ENCODE measurements around the gene HIRA.

HIRA gene

GRCh38 chr22:19351604-19352003, 79.9 kb downstream of the HIRA start:
- no peak for DNase-seq
- peaks cover 6% of the 10 kb centered on the region; the same call in 1 of the 2 replicates for H4K20me1 ChIP-seq (ENCODE audit: insufficient read depth, low read length)
- no peak for TF ChIP-seq EZH2 (IDR thresholded peaks at IDR 0.05; ENCODE audit: borderline replicate concordance, low read depth, low read length, severe bottlenecking)
- no peaks in the 10 kb centered on the region for H3K4me1 ChIP-seq (ENCODE audit: insufficient read depth, low read length)
- no peak overlapping the region for H3K4me3 ChIP-seq (ENCODE audit: low read depth in 1 of 2, low read length in 2 of 2)
- no peaks in the 10 kb centered on the region for H3K9me3 ChIP-seq (ENCODE audit: insufficient read depth, low read length, severe bottlenecking)
- H3K4me2 ChIP-seq (ENCODE audit: insufficient read depth, low read length) = no peak overlapping the region
- ATAC-seq (ENCODE audit: insufficient read depth, low read depth) = no peak
- no peak overlapping the region for H3K27ac ChIP-seq (ENCODE audit: low read length)
- H2AFZ ChIP-seq (ENCODE audit: low read depth, low read length) = no peak overlapping the region
- H3K27me3 ChIP-seq (ENCODE audit: insufficient read depth, low read length, poor library complexity) = no peaks in the 10 kb centered on the region
- H3K79me2 ChIP-seq (ENCODE audit: insufficient read depth, low read length) = no peaks in the 10 kb centered on the region
- H3K36me3 ChIP-seq (ENCODE audit: insufficient read depth, low read length) = peaks cover 96% of the 10 kb centered on the region
- H3K9ac ChIP-seq (ENCODE audit: low read depth, low read length) = no peak overlapping the region

DNA sequence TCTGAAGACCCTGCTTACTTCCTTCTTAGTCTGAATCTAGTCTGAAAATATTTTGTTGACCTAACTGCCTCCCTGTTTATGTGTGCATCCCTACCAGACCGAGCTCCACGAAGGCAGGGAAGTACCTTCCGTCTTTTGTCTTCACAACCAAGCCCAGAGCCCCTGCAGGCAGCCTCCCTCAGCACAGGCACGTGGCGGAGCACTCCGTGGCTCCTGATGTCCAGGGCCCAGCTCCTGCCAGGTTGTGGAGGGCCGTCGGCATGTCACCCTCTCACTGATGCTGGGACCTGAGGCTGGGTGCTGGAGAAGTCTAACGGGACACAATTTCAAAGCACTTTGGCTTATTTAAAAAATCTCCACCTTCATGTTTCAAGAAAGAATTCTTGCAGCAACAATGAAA, 80.6 kb downstream of the HIRA start:
- Histone ChIP-seq H3K9ac (ENCODE audit: low read depth, low read length) (no peak overlapping the region), H4K20me1 (ENCODE audit: insufficient read depth, low read length) (no peaks in the 10 kb centered on the region; the same call in 1 of the 2 replicates), H2AFZ (ENCODE audit: low read depth, low read length) (no peak overlapping the region), H3K36me3 (ENCODE audit: insufficient read depth, low read length) (peaks cover 96% of the 10 kb centered on the region), H3K27ac (ENCODE audit: low read length) (no peak overlapping the region), H3K4me3 (ENCODE audit: low read depth in 1 of 2, low read length in 2 of 2) (no peak overlapping the region), H3K4me2 (ENCODE audit: insufficient read depth, low read length) (no peak overlapping the region), H3K4me1 (ENCODE audit: insufficient read depth, low read length) (no peaks in the 10 kb centered on the region), H3K9me3 (ENCODE audit: insufficient read depth, low read length, severe bottlenecking) (no peaks in the 10 kb centered on the region), H3K79me2 (ENCODE audit: insufficient read depth, low read length) (no peaks in the 10 kb centered on the region), H3K27me3 (ENCODE audit: insufficient read depth, low read length, poor library complexity) (no peaks in the 10 kb centered on the region)
- ATAC-seq (ENCODE audit: insufficient read depth, low read depth) (no peak), DNase-seq (no peak)
- no peak for TF ChIP-seq EZH2 (IDR thresholded peaks at IDR 0.05; ENCODE audit: borderline replicate concordance, low read depth, low read length, severe bottlenecking)
- TF ChIP-seq CTCF (IDR thresholded peaks at IDR 0.05; ENCODE audit: borderline replicate concordance, extremely low read depth, low read length, poor library complexity, severe bottlenecking) = no peak

DNA sequence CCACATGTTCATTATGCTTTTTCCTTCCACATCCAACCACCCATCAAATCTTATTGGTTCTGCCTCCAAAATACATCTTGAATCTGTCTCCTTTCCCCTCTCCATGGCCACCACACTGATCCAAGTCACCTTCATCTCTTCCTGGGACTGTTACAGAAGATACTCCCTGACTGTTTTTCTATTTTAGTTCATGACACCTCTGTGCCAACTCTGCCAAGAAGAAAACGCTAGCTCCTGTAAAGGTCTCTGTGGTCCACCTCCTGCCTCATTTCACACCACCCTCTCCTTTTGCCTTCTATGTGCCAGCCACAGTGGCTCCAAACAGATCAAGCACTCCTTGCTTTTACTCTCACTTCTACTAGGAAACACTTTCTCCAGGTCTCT, 81.1 kb downstream of the HIRA start:
- H3K9ac ChIP-seq (ENCODE audit: low read depth, low read length) = no peak overlapping the region
- peaks cover 96% of the 10 kb centered on the region for H3K36me3 ChIP-seq (ENCODE audit: insufficient read depth, low read length)
- no peaks in the 10 kb centered on the region for H3K27me3 ChIP-seq (ENCODE audit: insufficient read depth, low read length, poor library complexity)
- TF ChIP-seq EZH2 (IDR thresholded peaks at IDR 0.05; ENCODE audit: borderline replicate concordance, low read depth, low read length, severe bottlenecking) = no peak
- no peak for TF ChIP-seq CTCF (IDR thresholded peaks at IDR 0.05; ENCODE audit: borderline replicate concordance, extremely low read depth, low read length, poor library complexity, severe bottlenecking)
- H3K4me1 ChIP-seq (ENCODE audit: insufficient read depth, low read length) = no peaks in the 10 kb centered on the region
- H4K20me1 ChIP-seq (ENCODE audit: insufficient read depth, low read length) = no peaks in the 10 kb centered on the region
- no peaks in the 10 kb centered on the region for H3K79me2 ChIP-seq (ENCODE audit: insufficient read depth, low read length)
- no peak overlapping the region for H3K4me2 ChIP-seq (ENCODE audit: insufficient read depth, low read length)
- no peak for DNase-seq
- ATAC-seq (ENCODE audit: insufficient read depth, low read depth) = no peak
- no peak overlapping the region for H3K27ac ChIP-seq (ENCODE audit: low read length)
- no peak overlapping the region for H3K4me3 ChIP-seq (ENCODE audit: low read depth in 1 of 2, low read length in 2 of 2)
- no peaks in the 10 kb centered on the region for H3K9me3 ChIP-seq (ENCODE audit: insufficient read depth, low read length, severe bottlenecking)
- no peak overlapping the region for H2AFZ ChIP-seq (ENCODE audit: low read depth, low read length)

GRCh38 chr22:19349778-19350475, 81.6 kb downstream of the HIRA start:
- Histone ChIP-seq H3K36me3 (ENCODE audit: insufficient read depth, low read length) (peaks cover 96% of the 10 kb centered on the region), H2AFZ (ENCODE audit: low read depth, low read length) (no peak overlapping the region), H3K27me3 (ENCODE audit: insufficient read depth, low read length, poor library complexity) (no peaks in the 10 kb centered on the region), H4K20me1 (ENCODE audit: insufficient read depth, low read length) (no peaks in the 10 kb centered on the region), H3K9me3 (ENCODE audit: insufficient read depth, low read length, severe bottlenecking) (no peaks in the 10 kb centered on the region), H3K4me1 (ENCODE audit: insufficient read depth, low read length) (no peaks in the 10 kb centered on the region), H3K79me2 (ENCODE audit: insufficient read depth, low read length) (no peaks in the 10 kb centered on the region), H3K4me2 (ENCODE audit: insufficient read depth, low read length) (no peak overlapping the region), H3K27ac (ENCODE audit: low read length) (no peak overlapping the region), H3K4me3 (ENCODE audit: low read depth in 1 of 2, low read length in 2 of 2) (no peak overlapping the region), H3K9ac (ENCODE audit: low read depth, low read length) (no peak overlapping the region)
- DNase-seq (no peak), ATAC-seq (ENCODE audit: insufficient read depth, low read depth) (no peak)
- TF ChIP-seq EZH2 (IDR thresholded peaks at IDR 0.05; ENCODE audit: borderline replicate concordance, low read depth, low read length, severe bottlenecking) (no peak), CTCF (IDR thresholded peaks at IDR 0.05; ENCODE audit: borderline replicate concordance, extremely low read depth, low read length, poor library complexity, severe bottlenecking) (no peak)

Data from DND-41 (cell line).